ENCODE measurements around the gene RBPJ.

The RBPJ gene

GRCh38 chr4:26464420-26465095 lies 143.7 kb downstream of the RBPJ start:
- DNase-seq, result no peak

GRCh38 chr4:26466578-26467270 lies 145.9 kb downstream of the RBPJ start:
- no peak for DNase-seq

- DNase-seq, result no peak
Observed at GRCh38 chr4:26467724-26468123, 146.9 kb downstream of the RBPJ start.

- no peak for DNase-seq
Observed at GRCh38 chr4:26468283-26468949, 147.6 kb downstream of the RBPJ start.

GRCh38 chr4:26468977-26469376 lies 148.2 kb downstream of the RBPJ start:
- no peak for DNase-seq

GRCh38 chr4:26471890-26472289 lies 151.1 kb downstream of the RBPJ start:
- no peak for DNase-seq

- DNase-seq, result no peak
Observed at GRCh38 chr4:26473893-26474292, 153.1 kb downstream of the RBPJ start.

- no peak for DNase-seq
Observed at GRCh38 chr4:26474551-26474950, 153.7 kb downstream of the RBPJ start.

GRCh38 chr4:26475716-26476115 lies 154.9 kb downstream of the RBPJ start:
- DNase-seq, result no peak

- no peak for DNase-seq
Observed at GRCh38 chr4:26476545-26476944, 155.7 kb downstream of the RBPJ start.

- DNase-seq, result no peak
Observed at GRCh38 chr4:26478330-26478729, 157.5 kb downstream of the RBPJ start.

- DNase-seq, result no peak
Observed at GRCh38 chr4:26482508-26483462, 162.0 kb downstream of the RBPJ start.

- DNase-seq, result no peak
Observed at GRCh38 chr4:26484032-26484515, 163.3 kb downstream of the RBPJ start.

- no peak for DNase-seq
Observed at GRCh38 chr4:26484516-26484915, 163.7 kb downstream of the RBPJ start.
